ENCODE measurements around the gene CCDC40.
"Not testable (repeated sequence)": the region's sequence is repeated elsewhere in the genome, so short reads cannot be mapped to it uniquely, and the experiment has no call there.

The CCDC40 gene

DNA sequence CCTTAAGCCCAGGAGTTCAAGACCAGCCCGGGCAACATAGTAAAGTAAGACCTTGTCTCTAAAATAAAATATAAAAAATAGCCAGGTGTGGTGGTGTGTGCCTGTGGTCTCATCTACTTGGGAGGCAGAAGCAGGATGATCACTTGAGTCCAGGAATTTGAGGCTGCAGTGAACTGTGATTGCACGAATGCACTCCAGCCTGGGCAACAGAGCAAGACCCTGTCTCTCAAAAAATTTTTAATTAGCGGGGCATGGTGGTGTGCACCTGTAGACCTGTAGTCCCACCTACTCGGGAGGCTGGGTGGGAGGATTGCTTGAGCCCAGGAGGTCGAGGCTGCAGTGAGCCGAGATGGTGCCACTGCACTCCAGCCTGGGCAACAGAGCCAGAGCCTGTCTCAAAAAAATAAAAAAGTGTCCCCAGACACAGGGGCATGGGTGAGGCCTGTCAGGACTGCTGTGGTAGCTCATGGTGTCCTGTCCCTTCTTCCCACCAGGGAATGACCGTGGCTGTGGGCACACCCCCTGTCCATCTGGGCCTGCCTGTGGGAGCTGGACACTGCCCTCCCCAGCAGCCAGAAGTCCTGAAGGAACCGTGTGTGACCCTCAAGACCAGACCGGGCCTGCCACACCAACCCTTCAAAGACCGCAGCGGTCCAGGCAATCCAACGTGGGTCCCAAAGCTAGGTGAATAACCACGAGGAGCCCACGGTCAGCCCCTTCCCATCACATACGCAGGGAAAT, 34.1 kb downstream of the CCDC40 start:
- Mint-ChIP-seq H3K27ac (no peak overlapping the region), H3K4me3 (no peak overlapping the region), H3K4me1 (no peaks in the 10 kb centered on the region), H3K36me3 (no peaks in the 10 kb centered on the region), H3K9me3 (no peaks in the 10 kb centered on the region), H3K27me3 (peaks cover 50% of the 10 kb centered on the region)
- ATAC-seq = no peak

GRCh38 chr17:80071116-80071841, 34.8 kb downstream of the CCDC40 start:
- Mint-ChIP-seq H3K4me1 (no peaks in the 10 kb centered on the region), H3K9me3 (no peaks in the 10 kb centered on the region), H3K27me3 (peaks cover 50% of the 10 kb centered on the region), H3K27ac (no peak overlapping the region), H3K36me3 (no peaks in the 10 kb centered on the region), H3K4me3 (no peak overlapping the region)
- ATAC-seq = no peak

DNA sequence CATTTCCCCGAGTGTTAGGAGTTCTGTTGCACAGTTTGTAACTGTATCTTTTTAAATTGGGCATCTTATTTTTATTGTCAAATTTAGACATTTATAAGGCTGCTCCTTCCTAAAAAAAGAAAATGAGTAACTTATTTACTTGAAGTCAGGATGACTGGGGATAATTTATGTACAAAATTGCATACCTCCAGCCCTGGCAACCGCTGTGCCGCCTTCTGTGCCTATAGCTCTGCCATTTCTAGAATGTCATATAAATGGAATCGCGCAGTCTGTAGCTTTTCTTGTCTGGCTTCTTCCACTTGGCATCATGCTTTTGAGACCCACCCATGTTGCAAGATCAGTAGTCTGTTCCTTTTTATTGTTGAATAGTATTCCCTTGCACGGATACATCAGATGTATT, 36.0 kb downstream of the CCDC40 start:
- no peak overlapping the region for H3K27ac Mint-ChIP-seq
- no peak overlapping the region for H3K4me3 Mint-ChIP-seq
- H3K4me1 Mint-ChIP-seq = no peaks in the 10 kb centered on the region
- peaks cover 40% of the 10 kb centered on the region for H3K27me3 Mint-ChIP-seq
- no peaks in the 10 kb centered on the region for H3K9me3 Mint-ChIP-seq
- no peaks in the 10 kb centered on the region for H3K36me3 Mint-ChIP-seq
- no peak for ATAC-seq

- Mint-ChIP-seq H3K27me3 (peaks cover 28% of the 10 kb centered on the region), H3K9me3 (no peaks in the 10 kb centered on the region), H3K27ac (no peak overlapping the region), H3K4me3 (no peak overlapping the region), H3K4me1 (peaks cover 8% of the 10 kb centered on the region), H3K36me3 (no peaks in the 10 kb centered on the region)
- no peak for ATAC-seq
Measured at GRCh38 chr17:80080081-80080480, 43.6 kb downstream of the CCDC40 start.

DNA sequence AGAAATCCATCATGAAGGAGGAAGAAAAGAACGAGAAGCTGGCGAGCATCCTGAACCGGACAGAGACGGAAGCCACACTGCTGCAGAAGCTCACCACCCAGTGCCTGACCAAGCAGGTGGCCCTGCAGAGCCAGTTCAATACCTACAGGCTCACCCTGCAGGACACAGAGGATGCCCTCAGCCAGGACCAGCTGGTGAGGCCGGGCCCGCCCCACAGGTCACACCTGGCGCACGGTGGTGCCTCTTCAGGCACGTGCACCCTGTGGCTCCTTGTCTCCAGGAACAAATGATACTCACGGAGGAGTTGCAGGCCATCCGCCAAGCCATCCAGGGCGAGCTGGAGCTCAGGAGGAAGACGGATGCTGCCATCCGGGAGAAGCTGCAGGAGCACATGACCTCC, 45.2 kb downstream of the CCDC40 start:
- Mint-ChIP-seq H3K4me1 (peaks cover 8% of the 10 kb centered on the region), H3K27me3 (peaks cover 31% of the 10 kb centered on the region), H3K27ac (no peak overlapping the region), H3K36me3 (no peaks in the 10 kb centered on the region), H3K4me3 (no peak overlapping the region), H3K9me3 (no peaks in the 10 kb centered on the region)
- ATAC-seq = no peak

GRCh38 chr17:80082403-80083135, 46.1 kb downstream of the CCDC40 start:
- H3K27me3 Mint-ChIP-seq = peaks cover 41% of the 10 kb centered on the region
- H3K4me3 Mint-ChIP-seq = no peak overlapping the region
- H3K4me1 Mint-ChIP-seq = peaks cover 8% of the 10 kb centered on the region
- no peak overlapping the region for H3K27ac Mint-ChIP-seq
- no peaks in the 10 kb centered on the region for H3K9me3 Mint-ChIP-seq
- no peaks in the 10 kb centered on the region for H3K36me3 Mint-ChIP-seq
- ATAC-seq = peak; percentile 39

DNA sequence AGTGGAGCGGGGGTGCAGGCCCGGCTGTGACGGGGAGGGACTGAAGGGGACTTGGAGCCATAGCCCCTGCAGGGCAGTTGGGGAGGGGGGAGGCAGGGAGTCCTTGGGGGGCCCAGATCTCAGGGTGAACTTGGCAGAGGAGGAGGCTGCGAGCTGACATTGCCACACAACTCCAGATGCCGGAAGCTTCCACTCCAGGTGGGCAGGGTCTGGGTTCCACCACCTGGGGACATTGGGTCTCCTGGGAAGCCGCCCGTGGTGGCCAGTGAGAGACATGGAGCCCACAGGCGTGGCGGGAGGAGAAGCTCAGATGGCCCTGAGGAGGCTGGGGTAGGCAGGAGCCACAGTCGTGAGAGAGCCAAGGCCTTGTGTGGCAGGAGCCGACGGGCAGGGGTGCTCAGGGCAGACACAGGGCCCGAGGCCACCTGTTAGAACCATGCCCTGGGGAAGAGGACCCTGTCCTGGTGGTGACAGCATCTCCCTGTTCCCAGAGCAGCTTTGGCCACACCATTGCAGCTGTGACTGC, 46.8 kb downstream of the CCDC40 start:
- Mint-ChIP-seq H3K4me1 (peaks cover 8% of the 10 kb centered on the region), H3K4me3 (no peak overlapping the region), H3K27me3 (peaks cover 47% of the 10 kb centered on the region), H3K9me3 (no peaks in the 10 kb centered on the region), H3K36me3 (no peaks in the 10 kb centered on the region), H3K27ac (no peak overlapping the region)
- no peak for ATAC-seq

DNA sequence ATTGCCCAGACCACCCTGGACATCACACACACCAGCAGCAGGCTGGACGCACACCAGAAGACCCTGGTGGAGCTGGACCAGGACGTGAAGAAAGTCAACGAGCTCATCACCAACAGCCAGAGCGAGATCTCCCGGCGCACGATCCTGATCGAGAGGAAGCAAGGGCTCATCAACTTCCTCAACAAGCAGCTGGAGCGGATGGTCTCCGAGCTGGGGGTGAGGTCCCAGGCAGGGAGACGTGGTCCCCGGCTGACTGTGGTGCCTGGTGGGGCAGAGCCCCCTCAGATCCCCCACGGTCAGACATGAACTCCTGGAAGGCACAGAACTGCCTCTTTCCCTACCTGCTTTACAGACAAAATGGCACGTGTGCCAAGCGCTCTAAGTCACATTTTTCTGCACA, 48.3 kb downstream of the CCDC40 start:
- H3K4me1 Mint-ChIP-seq = peaks cover 8% of the 10 kb centered on the region
- no peak overlapping the region for H3K4me3 Mint-ChIP-seq
- no peak overlapping the region for H3K27ac Mint-ChIP-seq
- H3K9me3 Mint-ChIP-seq = no peaks in the 10 kb centered on the region
- no peaks in the 10 kb centered on the region for H3K36me3 Mint-ChIP-seq
- no peak for ATAC-seq
- H3K27me3 Mint-ChIP-seq = peaks cover 37% of the 10 kb centered on the region

DNA sequence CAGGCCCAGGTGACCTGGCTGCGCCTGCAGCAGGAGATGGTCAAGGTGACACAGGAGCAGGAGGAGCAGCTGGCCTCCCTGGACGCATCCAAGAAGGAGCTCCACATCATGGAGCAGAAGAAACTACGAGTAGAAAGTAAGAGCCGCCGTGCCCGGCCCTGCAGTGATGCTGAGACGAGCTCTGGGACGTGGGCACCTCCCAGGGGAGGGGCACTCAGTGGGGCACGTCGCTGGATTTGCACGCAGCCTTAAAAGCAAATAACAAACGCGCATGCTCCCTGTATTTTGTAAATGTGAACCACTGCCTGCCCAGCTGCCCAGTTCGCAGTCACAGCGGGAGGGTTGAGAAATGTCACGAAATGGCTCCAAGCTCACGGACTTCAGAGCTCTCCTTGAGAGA, 49.6 kb downstream of the CCDC40 start:
- ATAC-seq = no peak
- Mint-ChIP-seq H3K36me3 (no peaks in the 10 kb centered on the region), H3K4me3 (no peak overlapping the region), H3K27me3 (peaks cover 37% of the 10 kb centered on the region), H3K9me3 (no peaks in the 10 kb centered on the region), H3K27ac (no peak overlapping the region), H3K4me1 (peaks cover 8% of the 10 kb centered on the region)

GRCh38 chr17:80086616-80087015, 50.2 kb downstream of the CCDC40 start:
- Mint-ChIP-seq H3K4me3 (no peak overlapping the region), H3K27ac (no peak overlapping the region), H3K27me3 (peaks cover 37% of the 10 kb centered on the region), H3K36me3 (no peaks in the 10 kb centered on the region), H3K4me1 (peaks cover 8% of the 10 kb centered on the region), H3K9me3 (no peaks in the 10 kb centered on the region)
- no peak for ATAC-seq

- Mint-ChIP-seq H3K36me3 (no peaks in the 10 kb centered on the region), H3K9me3 (no peaks in the 10 kb centered on the region), H3K4me3 (no peak overlapping the region), H3K4me1 (peaks cover 4% of the 10 kb centered on the region), H3K27me3 (peaks cover 34% of the 10 kb centered on the region), H3K27ac (no peak overlapping the region)
- no peak for ATAC-seq
Measured at GRCh38 chr17:80087346-80088265, 51.2 kb downstream of the CCDC40 start.

GRCh38 chr17:80089762-80090161, 53.3 kb downstream of the CCDC40 start:
- H3K27me3 Mint-ChIP-seq = peaks cover 34% of the 10 kb centered on the region
- no peak overlapping the region for H3K4me3 Mint-ChIP-seq
- no peak overlapping the region for H3K27ac Mint-ChIP-seq
- ATAC-seq = no peak
- H3K36me3 Mint-ChIP-seq = no peaks in the 10 kb centered on the region
- H3K4me1 Mint-ChIP-seq = no peaks in the 10 kb centered on the region
- H3K9me3 Mint-ChIP-seq = no peaks in the 10 kb centered on the region

GRCh38 chr17:80090164-80090563, 53.7 kb downstream of the CCDC40 start:
- not testable (repeated sequence) for H3K4me1 Mint-ChIP-seq

DNA sequence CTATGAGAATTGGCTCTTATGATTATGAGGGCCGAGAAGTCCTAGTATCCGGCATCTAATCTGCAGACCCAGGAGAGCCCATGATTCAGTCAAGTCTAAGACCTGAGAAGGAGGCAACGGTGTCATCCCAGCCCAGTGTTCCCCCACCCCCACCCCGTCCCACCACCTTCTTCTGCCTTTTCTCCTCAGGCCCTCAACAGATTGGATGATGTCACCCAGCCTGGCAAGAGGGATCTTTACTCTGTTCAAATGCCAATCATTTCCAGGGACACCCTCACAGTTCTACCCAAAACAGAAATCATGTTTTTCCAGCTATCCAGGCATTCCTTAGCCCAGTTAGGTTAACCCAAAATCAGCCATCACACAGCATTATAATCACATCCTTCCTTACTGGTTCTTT, 54.9 kb downstream of the CCDC40 start:
- no peak for ATAC-seq
- Mint-ChIP-seq H3K4me1 (no peaks in the 10 kb centered on the region), H3K36me3 (no peaks in the 10 kb centered on the region), H3K27me3 (peaks cover 35% of the 10 kb centered on the region), H3K9me3 (no peaks in the 10 kb centered on the region), H3K4me3 (no peak overlapping the region), H3K27ac (no peak overlapping the region)

More at GRCh38 chr17:80090164-80090563, 53.7 kb downstream of the CCDC40 start:
- not testable (repeated sequence) for H3K4me3 Mint-ChIP-seq, H3K9me3 Mint-ChIP-seq, H3K27ac Mint-ChIP-seq, ATAC-seq, H3K36me3 Mint-ChIP-seq
- peaks cover 38% of the 10 kb centered on the region for H3K27me3 Mint-ChIP-seq
